ENCODE results near the gene CPLX4. TPM values are rescaled to one million over a fixed set of nuclear protein-coding genes. Genes with fewer than 3 reads are reported as not detected.

Gene CPLX4
- total RNA-seq, 1 donor from 2014 or later = not detected

Other genes starting within 250 kb of the CPLX4 start
- gene SEC11C, start 178.8 kb downstream of the CPLX4 start, total RNA-seq = 116 and 124 TPM in 2 replicates
- not detected in 2 replicates for gene GRP, start 98.5 kb downstream of the CPLX4 start, total RNA-seq
- not detected in 2 replicates for gene RAX, start 45.2 kb downstream of the CPLX4 start, total RNA-seq
- 109 TPM in 2 replicates for gene LMAN1, start 40.6 kb upstream of the CPLX4 start, total RNA-seq